ENCODE data around the gene ADGRL2. TPM values are rescaled to one million over a fixed set of nuclear protein-coding genes. Genes with fewer than 3 reads are reported as not detected.

The ADGRL2 gene
- total and polyA plus RNA-seq, 9 donors = 55.0 to 83.5 (median 66.1) TPM

DNA sequence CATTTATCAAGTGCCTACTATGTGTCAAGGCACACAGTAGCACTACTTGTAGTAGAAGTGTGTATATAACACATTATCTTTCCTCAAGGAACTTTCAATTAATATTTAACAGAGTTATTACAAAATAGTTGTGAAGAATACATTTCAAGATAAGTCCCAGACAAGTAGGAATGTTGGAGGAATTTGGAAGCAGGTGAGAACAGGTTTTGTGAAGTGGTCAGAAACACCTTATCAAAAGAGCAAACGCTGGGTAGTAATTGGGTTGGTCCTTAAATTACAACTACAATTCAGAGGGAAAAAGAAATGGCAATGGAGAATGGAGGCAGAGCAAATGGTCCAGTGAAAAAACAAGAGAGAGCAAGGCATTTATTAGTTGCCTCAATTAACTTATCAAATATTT lies 218.8 kb downstream of the ADGRL2 start:
- H3K36me3 ChIP-seq = no peaks in the 10 kb centered on the region
- no peaks in the 10 kb centered on the region for H3K27me3 ChIP-seq
- TF ChIP-seq, protein P1, sequence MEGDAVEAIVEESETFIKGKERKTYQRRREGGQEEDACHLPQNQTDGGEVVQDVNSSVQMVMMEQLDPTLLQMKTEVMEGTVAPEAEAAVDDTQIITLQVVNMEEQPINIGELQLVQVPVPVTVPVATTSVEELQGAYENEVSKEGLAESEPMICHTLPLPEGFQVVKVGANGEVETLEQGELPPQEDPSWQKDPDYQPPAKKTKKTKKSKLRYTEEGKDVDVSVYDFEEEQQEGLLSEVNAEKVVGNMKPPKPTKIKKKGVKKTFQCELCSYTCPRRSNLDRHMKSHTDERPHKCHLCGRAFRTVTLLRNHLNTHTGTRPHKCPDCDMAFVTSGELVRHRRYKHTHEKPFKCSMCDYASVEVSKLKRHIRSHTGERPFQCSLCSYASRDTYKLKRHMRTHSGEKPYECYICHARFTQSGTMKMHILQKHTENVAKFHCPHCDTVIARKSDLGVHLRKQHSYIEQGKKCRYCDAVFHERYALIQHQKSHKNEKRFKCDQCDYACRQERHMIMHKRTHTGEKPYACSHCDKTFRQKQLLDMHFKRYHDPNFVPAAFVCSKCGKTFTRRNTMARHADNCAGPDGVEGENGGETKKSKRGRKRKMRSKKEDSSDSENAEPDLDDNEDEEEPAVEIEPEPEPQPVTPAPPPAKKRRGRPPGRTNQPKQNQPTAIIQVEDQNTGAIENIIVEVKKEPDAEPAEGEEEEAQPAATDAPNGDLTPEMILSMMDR (IDR thresholded peaks at IDR 0.05) = no peak
- TF ChIP-seq EP300 (IDR thresholded peaks at IDR 0.05) = no peak
- TF ChIP-seq POLR2A (IDR thresholded peaks at IDR 0.05) = no peak
- no peaks in the 10 kb centered on the region for H3K9me3 ChIP-seq
- no peaks in the 10 kb centered on the region for H3K4me1 ChIP-seq (ENCODE audit: insufficient read depth)
- H3K4me3 ChIP-seq = no peak overlapping the region
- no peak for DNase-seq
- H3K27ac ChIP-seq = no peak overlapping the region
- WGBS, 3 donors = 68 to 74% (median 69%) methylated on average over 1 of the region's 1 CpG
- intact Hi-C loops (cut with DNase I) = no loop called here

DNA sequence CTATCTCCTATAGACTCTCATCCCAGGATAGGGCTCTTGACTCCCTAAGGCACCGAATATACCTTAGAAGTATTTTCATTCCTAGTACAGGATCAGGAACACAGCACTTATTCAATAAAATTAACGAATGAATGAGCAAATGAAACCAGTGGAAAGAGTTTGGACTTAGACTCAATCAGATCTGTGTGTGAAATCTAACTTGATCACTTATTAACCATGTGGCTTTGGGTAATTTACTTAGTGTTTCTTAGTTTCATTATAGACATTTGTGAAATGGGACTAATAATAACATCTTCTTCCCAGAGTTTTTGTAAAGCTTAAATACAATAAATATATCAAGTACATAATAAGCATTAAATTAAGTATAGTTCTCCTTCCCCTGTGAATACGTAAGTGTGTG lies 230.1 kb downstream of the ADGRL2 start:
- no peak for TF ChIP-seq POLR2A (IDR thresholded peaks at IDR 0.05)
- no peak for TF ChIP-seq EP300 (IDR thresholded peaks at IDR 0.05)
- TF ChIP-seq, protein P1 (IDR thresholded peaks at IDR 0.05) = no peak
- Histone ChIP-seq H3K27me3 (no peaks in the 10 kb centered on the region), H3K9me3 (no peaks in the 10 kb centered on the region), H3K4me1 (ENCODE audit: insufficient read depth) (no peaks in the 10 kb centered on the region), H3K36me3 (no peaks in the 10 kb centered on the region), H3K4me3 (no peak overlapping the region), H3K27ac (no peak overlapping the region)
- intact Hi-C loops (cut with DNase I) = no loop called here
- no peak for DNase-seq
- WGBS, 3 donors = 92 to 94% (median 93%) methylated on average over 3 of the region's 3 CpGs

DNA sequence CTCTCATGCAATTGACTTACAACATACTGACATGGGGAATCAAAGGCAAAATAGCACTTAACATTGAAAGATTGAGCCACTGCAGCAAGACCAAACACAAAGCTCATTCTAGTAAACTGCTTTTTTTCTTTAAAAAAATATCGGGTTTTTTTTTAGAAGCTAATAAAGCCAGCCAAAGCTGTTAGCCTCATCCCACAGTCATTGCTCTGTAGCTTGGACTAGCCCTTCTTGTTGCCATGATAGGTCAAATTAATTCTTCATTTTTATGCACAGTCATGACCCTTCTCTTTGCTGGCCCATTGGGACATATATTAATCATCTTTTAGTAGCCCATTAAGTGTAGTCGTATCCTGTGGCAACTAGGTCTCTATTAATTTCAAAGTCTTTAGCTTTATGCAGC lies 231.3 kb downstream of the ADGRL2 start:
- no peaks in the 10 kb centered on the region for H3K9me3 ChIP-seq
- no peak for DNase-seq
- H3K4me1 ChIP-seq (ENCODE audit: insufficient read depth) = no peaks in the 10 kb centered on the region
- TF ChIP-seq, protein P1 (IDR thresholded peaks at IDR 0.05) = no peak
- no peak for TF ChIP-seq EP300 (IDR thresholded peaks at IDR 0.05)
- no peak for TF ChIP-seq POLR2A (IDR thresholded peaks at IDR 0.05)
- H3K36me3 ChIP-seq = no peaks in the 10 kb centered on the region
- 74 to 90% (median 86%) methylated on average over 2 of the region's 2 CpGs for WGBS, 3 donors
- H3K4me3 ChIP-seq = no peak overlapping the region
- no peaks in the 10 kb centered on the region for H3K27me3 ChIP-seq
- no peak overlapping the region for H3K27ac ChIP-seq
- intact Hi-C loops (cut with DNase I) = no loop called here

DNA sequence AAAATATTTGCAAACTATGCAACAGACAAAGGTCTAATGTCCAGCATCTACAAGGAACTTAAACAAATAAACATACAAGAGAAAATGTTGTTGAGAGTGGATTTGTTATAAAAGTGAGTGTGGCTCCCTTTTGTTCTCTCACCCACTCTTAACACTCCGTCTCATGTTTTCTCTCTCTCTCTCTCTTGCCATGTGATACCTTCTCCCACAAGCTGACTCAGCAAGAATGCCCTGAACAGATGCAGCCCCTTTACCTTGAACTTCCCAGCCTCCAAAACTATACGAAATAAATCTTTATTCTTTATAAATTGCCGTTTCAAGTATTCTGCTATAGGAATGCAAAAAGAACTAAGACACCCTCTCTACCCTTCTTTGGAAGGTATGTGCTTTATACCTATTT lies 234.1 kb downstream of the ADGRL2 start:
- intact Hi-C loops (cut with DNase I) = no loop called here
- Histone ChIP-seq H3K27me3 (no peaks in the 10 kb centered on the region), H3K27ac (no peak overlapping the region), H3K4me3 (no peak overlapping the region), H3K4me1 (ENCODE audit: insufficient read depth) (no peaks in the 10 kb centered on the region), H3K36me3 (no peaks in the 10 kb centered on the region), H3K9me3 (no peaks in the 10 kb centered on the region)
- no peak for TF ChIP-seq POLR2A (IDR thresholded peaks at IDR 0.05)
- TF ChIP-seq EP300 (IDR thresholded peaks at IDR 0.05) = no peak
- TF ChIP-seq, protein P1 (IDR thresholded peaks at IDR 0.05) = no peak
- no peak for DNase-seq
- 72 to 80% (median 74%) methylated on average over 3 of the region's 3 CpGs for WGBS, 3 donors

Measured in ovary (tissue), 9 donors.